Activated T-helper 1 cell treated with anti-CD3 and anti-CD28 coated beads, Interleukin-2, amount 50 U/mL, for 16 hours (primary cell): Measurements from ENCODE around the gene ERFE.
"Not testable (repeated sequence)": the region's sequence is repeated elsewhere in the genome, so short reads cannot be mapped to it uniquely, and the experiment has no call there.

ENCODE experiments used
- DNase-seq, 2 donors: peaks; one replicate each; pipeline ENCODE4 v3.0.0-alpha.2; 2020; ENCODE audit warnings: low read depth in 1 of 2, low spot score in 1 of 2

ERFE gene, protein sequence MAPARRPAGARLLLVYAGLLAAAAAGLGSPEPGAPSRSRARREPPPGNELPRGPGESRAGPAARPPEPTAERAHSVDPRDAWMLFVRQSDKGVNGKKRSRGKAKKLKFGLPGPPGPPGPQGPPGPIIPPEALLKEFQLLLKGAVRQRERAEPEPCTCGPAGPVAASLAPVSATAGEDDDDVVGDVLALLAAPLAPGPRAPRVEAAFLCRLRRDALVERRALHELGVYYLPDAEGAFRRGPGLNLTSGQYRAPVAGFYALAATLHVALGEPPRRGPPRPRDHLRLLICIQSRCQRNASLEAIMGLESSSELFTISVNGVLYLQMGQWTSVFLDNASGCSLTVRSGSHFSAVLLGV

DNA sequence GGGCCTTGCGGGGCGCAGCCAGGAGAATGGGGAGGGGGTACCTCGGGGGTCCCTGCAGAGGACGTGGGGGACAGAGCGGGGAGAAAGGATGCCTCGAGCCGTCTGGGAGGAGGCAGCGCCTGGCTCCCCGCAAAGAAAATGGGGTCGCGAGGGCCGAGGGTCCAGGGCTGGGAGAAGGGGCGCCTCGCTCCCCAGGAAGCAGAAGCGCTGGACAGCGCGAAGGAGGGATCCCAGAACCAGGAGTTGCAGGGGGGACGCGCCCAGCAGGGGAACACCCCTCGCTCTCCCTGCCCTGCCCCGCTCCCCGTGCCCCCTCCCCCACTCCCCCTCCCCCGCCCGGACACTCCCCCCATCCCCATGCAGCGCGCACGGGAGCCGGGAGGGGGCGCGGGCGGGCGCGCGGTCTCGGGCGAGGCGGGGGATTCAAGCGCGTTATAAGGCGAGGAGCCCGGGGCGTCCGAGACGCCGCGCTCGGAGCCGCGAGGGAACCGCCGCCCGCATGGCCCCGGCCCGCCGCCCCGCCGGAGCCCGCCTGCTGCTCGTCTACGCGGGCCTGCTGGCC is at the start of gene ERFE:
Gene ERFE, plus strand, starts transcription at position 462 of the 562 bp plus-strand sequence. Its CDS starts 38 bp downstream, at position 500.
- DNase-seq = no peak

DNA sequence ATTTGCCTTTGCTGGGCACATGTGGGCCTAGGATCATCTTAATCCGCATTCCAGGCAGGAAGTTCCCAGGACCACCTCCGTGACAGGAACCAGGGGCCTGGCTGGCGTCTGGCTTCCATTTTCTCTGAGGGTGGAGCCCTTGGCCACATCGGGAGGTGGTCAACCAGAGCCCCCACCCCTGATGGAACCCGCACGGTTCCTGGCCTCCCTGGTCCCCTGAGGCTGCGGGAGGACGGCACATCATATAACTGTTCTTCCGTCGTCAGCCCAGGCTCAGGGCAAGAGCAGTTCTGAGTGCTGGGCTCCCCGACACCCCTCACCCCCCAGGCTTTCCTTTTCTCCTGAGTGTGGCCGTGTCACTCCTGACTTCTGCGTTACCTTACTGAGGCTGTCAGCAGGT is 45.2 kb upstream of the ERFE start:
- no peak for DNase-seq

DNA sequence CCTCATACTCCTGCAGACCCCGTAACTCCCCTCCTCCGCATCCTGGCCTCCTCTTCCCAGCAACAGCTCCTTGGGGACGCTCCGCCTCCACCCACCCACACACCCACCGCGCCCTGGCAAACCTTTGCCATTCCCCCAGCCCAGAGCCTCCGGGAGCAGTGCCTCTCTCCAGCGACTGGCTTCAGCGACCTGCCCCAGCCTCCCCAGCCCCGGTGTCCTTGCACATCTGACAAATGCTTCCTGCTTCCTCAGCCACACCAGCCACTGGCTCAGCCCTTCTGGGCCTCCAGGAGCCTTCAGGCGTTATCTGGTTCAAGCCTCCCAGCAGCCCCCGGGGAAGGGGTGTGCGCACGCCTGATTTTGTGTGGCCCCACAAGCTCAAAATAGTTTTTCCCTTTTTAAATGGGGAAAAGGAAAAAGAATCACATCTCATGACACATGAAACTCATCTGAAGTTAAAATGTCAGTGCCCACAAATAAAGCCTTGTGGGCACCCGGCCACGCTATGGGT is 44.4 kb upstream of the ERFE start:
- no peak for DNase-seq

DNA sequence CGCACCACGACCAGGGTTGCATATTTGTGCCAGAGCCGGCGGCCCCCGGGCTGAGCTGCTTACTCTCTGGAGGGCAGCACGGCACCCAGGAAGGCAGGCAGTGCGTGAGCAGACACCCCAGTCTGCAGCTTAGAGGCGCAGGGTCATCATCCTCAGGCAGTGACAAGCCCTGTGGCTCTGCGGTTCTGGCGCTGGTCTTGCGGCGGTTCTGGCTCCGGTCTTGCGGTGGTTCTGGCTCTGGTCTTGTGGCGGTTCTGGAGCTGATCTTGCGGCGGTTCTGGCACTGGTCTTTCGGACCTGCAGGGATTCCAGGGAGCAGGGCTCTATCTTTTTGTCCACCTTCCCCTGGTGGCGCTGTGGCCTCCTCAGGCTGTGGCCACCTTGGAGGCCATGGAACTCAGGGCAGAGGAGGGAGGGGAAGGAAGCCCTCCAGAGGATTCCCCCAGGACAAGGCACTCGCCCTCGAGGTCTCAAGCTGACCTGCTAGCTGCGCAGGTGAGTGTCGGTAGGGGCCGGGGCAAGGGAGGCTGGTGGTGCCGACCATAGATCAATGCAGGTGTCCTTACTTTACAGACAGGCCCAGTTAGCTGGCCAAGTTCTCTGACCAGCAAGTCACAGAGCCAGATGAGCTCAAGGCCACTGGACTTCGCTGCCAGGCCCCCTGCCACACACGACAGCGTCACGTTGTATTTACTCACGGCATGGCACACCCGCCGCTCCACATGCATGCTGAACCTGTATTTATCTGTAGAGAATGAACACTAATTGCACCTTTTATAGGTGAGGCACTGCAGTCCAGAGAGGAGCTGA is 43.7 kb upstream of the ERFE start:
- no peak for DNase-seq

DNA sequence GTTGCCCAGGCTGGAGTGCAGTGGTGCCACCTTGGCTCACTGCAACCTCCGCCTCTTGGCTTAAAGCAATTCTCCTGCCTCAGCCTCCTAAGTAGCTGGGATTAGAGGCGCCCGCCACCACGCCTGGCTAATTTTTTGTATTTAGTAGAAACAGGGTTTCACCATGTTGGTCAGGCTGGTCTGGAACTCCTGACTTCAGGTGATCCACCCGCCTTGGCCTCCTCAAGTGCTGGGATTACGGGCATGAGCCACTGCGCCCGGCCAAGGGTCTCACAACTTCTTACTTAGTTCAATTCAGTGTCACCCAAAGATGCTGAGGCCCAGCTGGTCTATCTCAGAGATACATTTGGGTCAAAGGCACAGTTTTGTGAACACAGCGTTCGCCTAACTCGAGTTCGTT is 43.1 kb upstream of the ERFE start:
- not testable (repeated sequence) for DNase-seq

DNA sequence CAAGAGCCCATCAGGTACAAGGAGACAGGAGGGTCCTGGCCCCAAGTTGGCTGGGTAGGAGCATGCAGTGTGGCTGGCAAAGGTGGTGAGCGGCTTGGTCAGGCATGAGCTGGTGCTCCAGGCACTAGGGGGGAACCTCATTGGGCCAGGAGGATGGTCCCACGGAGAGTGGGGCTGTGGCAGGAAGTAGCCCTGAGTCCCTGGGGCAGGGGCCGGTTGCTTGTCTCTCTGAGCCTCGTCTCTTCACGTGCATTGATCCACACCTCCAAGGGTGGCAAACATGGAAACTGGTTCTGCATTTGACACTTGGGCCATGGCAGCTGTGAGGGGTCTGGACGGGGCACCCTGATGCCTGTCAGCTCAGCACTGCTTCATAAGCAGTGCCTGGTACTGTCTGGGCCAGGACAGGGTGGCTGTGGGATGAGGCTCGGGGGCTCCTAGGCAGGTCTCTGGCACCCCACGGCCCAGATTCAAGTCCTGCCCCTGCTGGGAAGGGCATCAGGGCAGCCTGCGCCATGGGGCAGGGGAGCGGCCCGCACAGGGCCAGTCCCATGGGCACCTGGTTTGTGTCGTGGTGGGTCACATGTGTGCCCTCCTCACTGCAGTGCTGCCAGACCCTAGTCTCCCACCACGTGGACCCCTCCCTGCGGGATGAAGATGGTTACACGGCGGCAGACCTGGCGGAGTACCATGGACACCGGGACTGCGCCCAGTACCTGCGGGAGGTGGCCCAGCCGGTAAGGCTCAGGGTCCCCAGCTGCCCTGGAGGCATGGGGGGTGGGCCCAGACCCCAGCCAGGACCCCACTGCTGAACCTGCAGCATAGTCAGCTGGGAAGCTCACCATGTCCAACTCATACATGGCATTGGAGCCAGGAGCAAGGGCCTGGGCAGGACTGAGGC is 42.2 kb upstream of the ERFE start:
- no peak for DNase-seq

DNA sequence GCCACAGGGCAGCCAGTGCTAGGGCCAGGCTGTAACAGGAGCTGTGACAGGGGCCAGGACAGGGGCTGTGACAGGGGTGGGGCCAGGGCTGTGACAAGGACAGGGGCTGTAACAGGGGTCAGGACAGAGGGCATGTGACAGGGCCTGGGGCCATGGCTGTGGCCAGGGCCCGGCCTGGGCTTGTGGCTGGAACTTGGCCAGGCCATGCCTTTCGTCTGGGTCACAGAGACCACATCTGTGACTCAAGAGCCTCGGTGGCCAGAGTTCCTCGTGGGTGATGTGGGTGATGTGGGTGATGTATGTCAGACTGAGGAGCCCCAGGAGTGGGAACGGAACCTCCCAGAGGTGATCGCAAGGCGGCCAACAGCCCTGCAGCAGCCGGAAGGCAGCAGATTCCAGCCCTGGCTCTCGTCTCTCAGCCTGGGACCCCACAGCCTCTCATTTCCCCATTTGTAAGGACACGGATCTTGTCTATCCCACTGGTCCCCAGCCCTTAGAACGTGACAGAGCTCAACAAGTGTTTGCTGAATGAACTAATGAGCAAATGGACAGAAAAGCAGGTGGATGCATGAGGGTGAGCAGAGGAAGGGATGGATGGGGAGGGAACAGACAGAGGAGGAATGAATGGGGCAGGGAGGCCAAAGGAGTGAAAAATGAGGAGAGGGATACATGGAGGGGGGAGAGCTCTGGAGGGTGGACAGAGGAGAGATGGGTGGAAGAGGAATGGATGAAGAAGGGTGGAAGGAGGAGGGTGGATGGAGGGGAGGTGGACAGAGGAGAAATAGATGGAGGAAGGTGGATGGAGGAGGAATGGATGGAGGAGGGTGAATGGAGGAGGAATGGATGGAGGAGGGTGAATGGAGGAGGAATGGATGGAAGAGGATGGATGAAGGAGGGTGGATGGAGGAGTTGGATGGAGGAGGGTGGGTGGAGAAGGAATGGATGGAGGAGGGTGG is 41.3 kb upstream of the ERFE start:
- no peak for DNase-seq

DNA sequence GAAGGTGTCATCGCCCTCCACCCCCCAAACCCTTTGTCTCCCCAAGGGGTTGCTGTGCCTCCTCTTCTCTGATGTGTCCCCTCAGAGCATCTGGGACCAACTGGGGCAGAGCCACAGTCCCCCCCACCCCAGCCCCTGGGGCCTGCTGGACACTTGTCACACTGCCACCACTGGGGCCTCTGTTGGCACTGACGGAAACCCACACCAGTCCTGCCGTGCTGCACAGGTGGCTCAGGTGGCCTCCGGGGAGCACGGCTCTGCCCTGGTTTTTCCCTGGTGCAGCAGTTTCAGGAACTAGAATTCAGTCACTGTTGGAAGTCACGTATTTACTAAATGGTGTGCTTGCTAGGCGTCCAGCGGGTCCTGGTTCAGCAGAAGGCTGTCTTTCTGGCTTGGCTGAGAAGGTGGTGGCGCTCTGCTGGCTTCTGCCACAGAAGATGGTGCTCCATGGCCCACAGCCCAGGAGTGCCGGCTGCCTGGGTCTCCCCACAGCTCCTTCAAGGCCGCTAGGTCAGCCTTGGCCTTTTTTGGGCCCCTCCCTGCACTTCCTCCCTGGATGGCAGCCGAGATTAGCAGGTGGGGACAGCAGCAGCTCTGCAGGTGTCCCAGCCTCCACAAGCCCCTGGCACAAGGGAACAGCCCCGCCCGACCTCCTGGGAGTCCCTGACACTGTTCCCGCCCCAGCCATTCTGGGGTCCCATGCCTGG is 38.9 kb upstream of the ERFE start:
- no peak for DNase-seq

DNA sequence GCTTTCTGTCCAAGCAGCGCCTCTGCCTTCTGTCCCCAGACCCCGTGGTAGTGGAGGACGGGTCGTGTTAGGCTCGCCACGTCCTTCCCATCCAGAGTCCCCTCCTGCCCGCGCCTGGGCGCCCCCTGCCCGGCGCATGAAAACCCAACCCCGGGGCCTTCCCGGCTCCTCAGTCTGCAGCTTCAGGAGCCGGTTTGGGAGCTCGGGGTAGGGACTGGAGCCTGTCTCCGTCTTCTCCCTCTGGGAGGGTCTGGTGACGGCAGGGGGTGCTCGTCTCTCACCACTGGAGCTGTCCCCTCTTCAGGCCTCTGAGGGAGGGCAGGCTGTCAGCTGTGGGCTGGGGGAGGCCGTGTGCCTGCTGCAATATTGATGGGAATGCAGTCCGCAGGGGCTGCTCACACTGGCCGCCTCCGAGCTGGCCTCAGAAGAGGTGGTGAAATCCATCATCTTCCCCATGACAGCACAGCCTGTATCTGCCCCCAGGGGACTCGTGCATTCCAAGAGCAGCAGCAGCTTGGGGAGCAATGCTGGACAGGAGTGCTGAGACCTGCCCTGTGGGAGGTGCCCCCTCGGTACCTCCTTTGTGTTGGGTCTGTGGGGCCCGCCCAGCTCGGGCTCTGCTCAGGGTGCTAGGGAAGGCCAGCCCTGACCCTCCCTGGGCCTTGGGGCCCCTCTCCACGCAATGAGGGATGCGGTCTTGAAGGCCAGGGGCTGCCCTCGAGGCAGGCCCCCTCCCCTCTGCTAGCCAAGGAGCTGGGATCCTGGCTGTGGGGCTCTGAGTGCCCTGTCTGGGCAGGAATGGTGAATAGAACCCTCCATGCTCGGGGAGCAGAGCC is 38.1 kb upstream of the ERFE start:
- DNase-seq = no peak

DNA sequence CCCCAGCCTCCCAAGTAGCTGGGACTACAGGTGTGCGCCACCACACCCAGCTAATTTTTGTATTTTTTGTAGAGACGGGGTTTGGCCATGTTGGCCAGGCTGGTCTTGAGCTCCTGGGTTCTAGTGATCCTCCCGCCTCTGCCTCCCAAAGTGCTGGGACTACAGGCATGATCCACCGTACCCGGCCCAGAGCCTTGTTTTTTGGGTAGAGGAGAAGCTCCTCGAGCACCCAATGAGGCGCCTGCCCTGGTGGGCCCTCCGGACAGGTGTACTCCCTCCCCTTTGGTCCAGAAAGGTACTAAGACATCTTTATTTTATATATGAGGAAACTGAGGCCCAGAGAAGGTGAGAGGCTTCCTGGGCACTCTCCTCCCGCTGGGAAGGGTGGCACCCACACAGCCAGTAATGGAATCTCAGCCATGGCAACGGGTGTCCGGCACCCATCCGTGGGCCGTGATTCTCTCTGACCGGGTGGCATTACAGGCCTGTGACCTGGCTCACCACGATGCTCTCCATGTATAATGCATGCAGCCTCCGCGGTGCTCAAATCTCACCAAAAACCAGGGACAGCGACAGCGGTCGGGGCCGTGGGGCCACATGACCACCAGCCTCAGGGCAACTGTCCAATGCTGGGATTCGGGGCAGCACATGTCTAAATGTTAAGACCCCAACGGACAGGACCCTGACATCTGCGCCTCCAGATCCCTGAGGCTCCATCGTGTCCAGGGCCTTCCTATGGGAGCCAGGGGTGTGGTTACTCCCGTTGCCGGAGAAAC is 37.1 kb upstream of the ERFE start:
- DNase-seq = no peak

DNA sequence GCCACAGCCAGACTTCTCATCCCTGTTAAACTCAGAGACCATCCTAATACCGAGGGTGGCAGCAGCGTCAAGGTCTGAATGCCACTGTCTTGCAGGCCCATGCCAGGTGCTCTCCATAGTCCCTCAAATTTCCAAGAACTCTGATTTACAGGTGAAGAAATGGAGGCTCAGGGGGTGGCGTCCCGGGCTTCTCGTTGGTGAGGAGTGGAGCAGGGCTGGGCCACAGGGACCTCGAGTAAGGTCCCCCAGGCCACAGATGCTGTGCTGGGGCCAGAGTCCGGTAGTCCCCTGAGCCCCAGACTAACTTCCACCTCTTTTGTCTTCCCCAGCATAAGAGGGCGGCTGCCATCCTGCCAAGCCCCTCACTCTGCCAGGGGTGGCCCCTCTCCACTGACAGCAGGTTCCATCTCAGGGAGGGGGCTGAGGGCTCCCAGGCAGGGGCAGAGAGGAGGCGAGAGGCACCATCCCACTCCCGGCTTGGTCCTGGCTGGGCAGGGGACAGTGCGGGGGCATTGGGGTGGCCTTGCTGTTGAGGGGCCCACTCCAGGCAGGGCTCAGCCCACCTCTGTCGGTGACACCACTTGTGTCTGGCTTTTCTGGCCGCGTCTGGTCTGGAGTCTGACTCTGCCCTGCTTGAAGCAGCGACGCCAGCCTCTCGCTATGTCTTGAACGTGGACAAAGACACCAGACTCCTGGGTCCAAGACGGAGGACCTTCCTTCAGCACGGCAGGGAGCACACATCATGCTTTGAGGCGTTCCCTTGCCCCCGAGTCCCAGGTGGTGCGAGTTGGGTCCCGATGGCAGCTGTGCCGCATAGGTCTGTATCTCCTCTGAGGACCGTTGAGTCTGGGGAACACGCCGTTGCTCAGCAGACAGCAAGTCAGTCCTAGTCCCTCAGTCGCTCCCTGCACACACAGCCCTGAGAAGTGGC is 36.2 kb upstream of the ERFE start:
- no peak for DNase-seq

DNA sequence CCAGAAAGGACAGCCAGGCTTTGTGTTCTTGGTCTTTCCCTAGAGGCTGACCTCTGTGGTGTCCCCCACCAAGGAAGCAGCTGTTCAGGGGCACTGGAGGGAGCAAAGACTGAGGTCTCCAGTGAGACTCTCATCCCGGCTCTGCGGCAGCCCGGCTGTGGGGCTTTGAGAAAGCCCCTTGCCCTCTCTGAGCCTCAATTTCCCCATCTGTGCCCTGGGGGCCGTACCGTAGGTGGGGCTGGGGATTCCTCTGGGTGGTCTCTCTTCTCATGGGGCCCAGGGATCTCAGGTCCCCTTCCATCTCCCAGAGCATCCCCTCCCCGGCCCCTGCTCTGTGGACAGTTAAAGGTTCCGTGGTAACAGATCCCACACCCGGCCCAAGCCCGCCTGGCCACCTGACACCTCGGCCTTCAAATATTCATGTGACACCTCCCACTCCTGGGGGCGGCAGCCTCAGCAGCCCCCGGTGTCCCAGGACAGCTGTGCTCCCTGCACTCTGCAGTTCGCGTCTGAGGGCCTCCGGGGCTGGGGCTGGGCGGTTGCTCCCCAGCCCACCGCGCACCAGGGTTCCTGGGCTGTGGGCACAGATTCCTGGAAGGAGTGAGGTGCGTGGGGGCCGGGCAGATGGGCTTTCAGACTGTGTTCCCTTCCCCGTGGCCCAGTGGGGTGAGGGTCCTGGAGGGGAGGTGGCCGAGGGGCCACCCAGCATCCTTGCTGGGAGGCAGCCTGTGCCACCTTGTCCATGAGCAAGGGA is 35.4 kb upstream of the ERFE start:
- no peak for DNase-seq

DNA sequence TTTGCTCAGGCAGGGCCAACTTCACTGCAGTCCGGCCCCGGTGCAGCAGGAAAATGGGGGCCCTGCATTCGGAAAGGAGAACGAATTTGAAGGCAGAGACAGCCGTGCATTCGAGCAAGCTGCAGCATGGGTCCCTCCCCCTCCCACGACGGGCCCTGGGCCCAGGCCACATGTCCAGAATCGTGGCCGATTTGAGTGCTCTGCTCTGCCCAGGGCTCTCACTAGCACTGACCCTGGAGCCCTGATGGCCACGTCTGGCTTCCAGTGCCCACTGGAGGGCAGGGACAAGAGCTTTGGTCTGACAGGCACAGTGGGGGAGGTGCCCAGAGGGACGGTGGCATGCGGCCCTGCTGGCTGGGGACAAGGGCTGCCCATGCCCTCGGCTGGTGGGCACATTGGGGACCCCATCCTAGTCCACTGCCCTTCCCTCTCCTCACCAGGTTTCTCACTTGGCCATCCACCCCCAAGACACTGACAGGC is 34.7 kb upstream of the ERFE start:
- DNase-seq = no peak

DNA sequence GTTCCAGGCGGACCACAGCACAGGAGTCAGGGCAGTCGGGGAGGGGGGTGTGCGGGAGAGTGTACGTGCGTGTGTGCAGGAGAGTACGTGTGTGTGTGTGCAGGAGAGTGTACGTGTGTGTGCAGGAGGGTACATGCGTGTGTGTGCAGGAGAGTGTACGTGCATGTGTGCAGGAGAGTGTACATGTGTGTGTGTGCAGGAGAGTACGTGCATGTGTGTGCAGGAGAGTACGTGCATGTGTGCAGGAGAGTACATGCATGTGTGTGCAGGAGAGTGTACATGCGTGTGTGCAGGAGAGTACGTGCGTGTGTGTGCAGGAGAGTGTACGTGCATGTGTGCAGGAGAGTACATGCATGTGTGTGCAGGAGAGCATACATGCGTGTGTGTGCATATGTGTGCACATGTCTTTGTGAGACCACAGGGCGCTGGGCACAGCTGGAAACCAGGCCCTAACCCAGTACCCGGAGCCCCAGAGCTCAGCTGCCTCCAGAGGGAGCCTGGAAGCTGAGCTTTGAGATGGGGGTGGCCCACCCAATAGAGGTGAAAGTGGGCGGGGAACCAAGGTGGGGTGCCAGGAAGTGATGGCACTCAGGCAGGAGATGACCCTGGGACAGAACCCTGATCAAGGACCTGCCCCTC is 34.2 kb upstream of the ERFE start:
- no peak for DNase-seq
